HG03469 (cell line): ENCODE measurements around the gene UBXN1.
A peak's percentile ranks its signal among the peaks of the same experiment; 100 is the strongest.

Experiments used
- ATAC-seq: cut with Tn5 transposase; IDR thresholded peaks from one replicate; pipeline ENCODE4 v1.9.1; 2021; ENCODE audit warnings: mild to moderate bottlenecking, moderate library complexity, moderate number of reproducible peaks; ENCODE audit not compliant: unreplicated experiment

Gene UBXN1

DNA sequence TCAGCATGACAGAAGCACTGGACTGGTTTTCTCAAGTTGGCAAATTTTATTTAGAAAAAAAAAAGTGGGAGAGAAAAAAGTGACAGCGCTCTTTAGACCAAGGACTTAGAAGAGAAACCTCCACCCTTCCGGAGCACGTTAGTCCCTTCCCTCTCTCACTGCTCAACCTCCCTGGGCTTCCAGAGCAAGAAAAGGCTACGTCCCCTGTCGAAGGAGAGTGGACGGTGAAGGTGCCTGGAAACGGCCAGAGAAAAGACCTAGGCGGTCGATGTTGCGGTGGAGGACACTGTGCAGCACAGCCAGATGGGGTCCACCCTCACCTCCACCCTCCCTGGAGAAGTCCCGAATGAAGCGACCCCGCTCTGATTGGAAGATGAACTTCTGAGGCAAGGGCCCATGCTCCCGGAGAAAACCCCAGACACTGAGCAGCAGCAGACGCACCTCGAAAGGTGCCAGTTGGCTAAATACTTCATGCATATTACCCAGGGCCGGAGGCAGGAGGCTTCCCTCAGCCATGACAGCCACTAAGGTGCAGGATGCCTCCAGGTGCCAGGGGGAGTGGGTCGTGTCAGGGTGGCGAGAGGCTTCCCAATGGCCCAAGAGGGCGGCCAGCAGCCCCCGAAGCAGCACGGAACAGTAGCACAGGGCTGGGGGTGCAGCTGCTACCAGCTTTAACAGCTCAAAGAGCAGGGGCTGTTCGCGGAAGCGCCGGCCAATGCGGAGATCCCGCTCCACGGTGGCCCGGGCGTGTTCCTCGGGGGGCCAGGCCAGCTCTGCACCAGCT lies 31.9 kb downstream of the UBXN1 start:
- ATAC-seq = no peak

DNA sequence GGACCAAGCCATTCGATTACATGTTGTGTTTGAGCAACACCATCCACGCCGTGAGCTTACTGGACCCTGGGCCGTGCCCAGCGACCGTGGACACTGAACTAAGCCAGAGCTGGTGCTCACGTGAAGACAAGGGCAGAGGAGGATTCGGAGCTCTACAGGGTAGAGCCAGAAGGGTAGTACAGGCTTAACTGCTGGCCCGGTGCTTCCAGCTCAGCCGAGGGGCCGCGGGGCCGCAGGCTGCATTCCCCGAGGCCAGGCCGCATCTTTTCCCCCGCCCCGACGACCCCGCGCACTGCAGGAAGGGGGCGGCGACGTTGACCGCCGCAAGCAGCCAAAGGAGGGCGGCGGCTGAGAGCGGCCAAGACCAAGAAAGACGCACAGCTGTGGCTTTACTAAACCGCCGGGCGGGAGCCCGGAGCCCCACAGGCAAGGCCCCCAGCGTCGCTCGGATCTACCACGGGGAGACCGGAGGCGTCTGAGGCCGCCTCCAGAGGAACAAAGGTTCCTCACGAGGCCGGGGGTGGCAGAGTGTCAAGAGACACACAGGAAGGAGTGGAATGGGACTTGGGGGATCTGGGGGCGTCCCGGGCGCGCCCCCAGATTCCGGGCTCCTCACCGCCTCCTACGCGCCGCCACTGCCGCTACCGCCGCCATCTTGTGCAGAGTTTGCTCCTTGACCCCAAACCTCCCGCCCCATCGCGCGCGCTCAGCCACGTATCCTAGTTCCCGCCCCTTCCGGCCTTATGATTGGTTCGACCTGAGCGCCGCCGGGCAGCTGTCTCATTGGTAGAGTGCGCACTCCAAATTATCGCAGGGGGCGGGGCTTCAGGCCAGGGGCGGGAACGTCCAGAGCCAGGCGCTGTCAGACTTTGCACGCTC lies 32.7 kb downstream of the UBXN1 start, which contains the start of gene GANAB:
TSS of gene GANAB (minus strand) at position 668 of the 879 bp plus-strand sequence. CDS start at position 654, 14 bp downstream.
- ATAC-seq = peak; percentile 68

DNA sequence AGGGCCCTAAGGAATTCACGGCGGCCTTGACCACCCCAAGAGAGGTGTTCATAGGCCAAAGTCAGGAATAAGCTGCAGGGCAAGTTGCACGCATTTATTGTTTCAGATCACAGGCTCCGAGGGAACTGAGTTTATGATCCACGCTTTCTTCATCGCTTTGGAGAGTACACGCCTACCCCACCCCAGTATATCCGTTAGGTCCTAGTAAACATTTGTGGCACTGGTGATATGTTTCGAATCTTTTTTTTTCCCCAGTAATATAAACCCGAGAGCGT lies 33.3 kb downstream of the UBXN1 start:
- no peak for ATAC-seq

DNA sequence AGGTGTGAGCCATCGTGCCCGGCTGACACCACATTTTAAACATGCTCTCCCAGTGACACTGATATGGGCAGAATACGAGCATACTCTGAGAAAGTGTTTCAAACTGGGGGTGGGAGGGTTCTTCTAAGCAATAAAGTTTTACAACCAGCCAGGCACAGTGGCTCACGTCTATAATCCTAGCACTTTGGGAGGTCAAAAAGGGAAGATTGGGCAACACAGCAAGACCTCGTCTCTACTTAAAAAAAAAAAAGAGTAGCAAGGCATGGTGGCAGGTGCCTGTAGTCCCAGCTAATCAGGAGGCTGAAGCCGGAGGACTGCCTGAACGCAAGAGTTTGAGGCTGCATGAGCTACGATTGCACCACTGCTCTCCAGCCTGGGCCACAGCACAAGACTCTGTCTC lies 34.7 kb downstream of the UBXN1 start:
- no peak for ATAC-seq

DNA sequence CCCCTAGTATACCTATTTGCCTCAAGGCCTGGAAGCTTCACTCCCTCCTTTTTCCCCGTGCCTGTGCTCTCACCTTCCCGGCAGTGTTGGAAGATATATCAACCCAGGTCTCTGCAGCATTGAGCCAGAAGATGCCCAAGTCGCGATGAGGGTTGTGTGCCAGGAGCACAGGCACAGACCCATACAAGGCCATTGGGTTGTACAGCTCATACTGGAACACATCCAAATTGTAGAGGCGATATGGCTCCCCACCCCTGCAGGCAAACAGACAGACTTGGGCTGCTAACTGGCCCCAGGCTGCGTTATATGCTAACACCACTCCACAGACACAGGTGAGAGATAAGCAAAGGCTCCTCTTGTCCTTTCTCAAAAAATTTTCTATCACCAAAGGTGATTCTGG lies 46.4 kb downstream of the UBXN1 start:
- ATAC-seq = no peak

DNA sequence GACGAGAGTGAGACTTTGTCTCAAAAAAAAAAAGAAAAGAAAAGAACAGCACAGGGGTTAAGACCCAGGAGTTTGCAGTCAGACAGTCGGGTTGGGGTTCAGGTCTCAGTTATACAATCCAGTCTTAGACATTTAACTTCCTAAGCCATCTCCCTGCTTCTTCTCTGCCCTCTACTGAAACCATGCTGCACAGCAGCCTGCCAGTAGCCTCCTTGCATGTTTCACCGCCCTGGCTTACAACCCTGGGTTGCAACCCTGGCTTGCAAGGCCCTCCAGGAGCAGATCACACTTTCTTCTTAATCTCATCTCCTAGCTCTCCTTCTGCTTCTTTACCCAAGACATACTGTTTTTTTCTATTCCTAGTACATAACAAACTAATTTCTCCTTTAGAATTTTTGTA lies 51.2 kb downstream of the UBXN1 start:
- no peak for ATAC-seq
